H9 (cell line): ENCODE results near the gene NDUFA12. TPM values are rescaled to one million over a fixed set of nuclear protein-coding genes. Genes with fewer than 3 reads are reported as not detected.

Experiments used
- DNase-seq: peaks from one replicate; pipeline ENCODE4 v3.0.0-alpha.2; 2017
- H2AFZ ChIP-seq: one replicate; pipeline ENCODE4 v1.6.1; 2013; ENCODE audit warnings: mild to moderate bottlenecking, low read length, control low read depth, moderate library complexity
- H2AK5ac ChIP-seq: 2 replicates; pipeline ENCODE4 v1.6.1; 2013; ENCODE audit warnings: low read length, control low read depth, mixed read lengths; ENCODE audit not compliant: insufficient read length
- H2BK120ac ChIP-seq: one replicate; pipeline ENCODE4 v1.6.1; 2013; ENCODE audit warnings: low read depth, mild to moderate bottlenecking, low read length, control low read depth, inconsistent platforms; ENCODE audit not compliant: poor library complexity, severe bottlenecking
- H2BK12ac ChIP-seq: 2 replicates; pipeline ENCODE4 v1.6.1; 2013; ENCODE audit warnings: low read length, control low read depth, mixed read lengths, low read depth; ENCODE audit not compliant: insufficient read length
- H2BK15ac ChIP-seq: 2 replicates; pipeline ENCODE4 v1.6.1; 2013; ENCODE audit warnings: low read depth, low read length, control low read depth
- H2BK20ac ChIP-seq: one replicate; pipeline ENCODE4 v1.6.1; 2013; ENCODE audit warnings: low read depth, mild to moderate bottlenecking, low read length, control low read depth, inconsistent platforms; ENCODE audit not compliant: poor library complexity, severe bottlenecking
- H2BK5ac ChIP-seq: 2 replicates; pipeline ENCODE4 v1.6.1; 2013; ENCODE audit warnings: low read length, control low read depth, mixed read lengths; ENCODE audit not compliant: insufficient read length
- H3K14ac ChIP-seq: 2 replicates; pipeline ENCODE4 v1.6.1; 2013; ENCODE audit warnings: low read length, control low read depth; ENCODE audit not compliant: insufficient read depth
- H3K18ac ChIP-seq: 2 replicates; pipeline ENCODE4 v1.6.1; 2013; ENCODE audit warnings: low read depth, mild to moderate bottlenecking, mixed read lengths, low read length, control low read depth; ENCODE audit not compliant: insufficient read length
- H3K23ac ChIP-seq: 2 replicates; pipeline ENCODE4 v1.6.1; 2013; ENCODE audit warnings: low read length, control low read depth, mixed read lengths, low read depth; ENCODE audit not compliant: insufficient read length
- H3K23me2 ChIP-seq: 2 replicates; pipeline ENCODE4 v1.6.1; 2013; ENCODE audit warnings: low read depth, mild to moderate bottlenecking, mixed read lengths, low read length, control low read depth; ENCODE audit not compliant: insufficient read length, poor library complexity, severe bottlenecking
- H3K27ac ChIP-seq: 2 replicates; pipeline ENCODE4 v1.5.1; 2013; ENCODE audit warnings: low read length, control low read depth, mixed read lengths, low read depth; ENCODE audit not compliant: insufficient read length
- H3K27me3 ChIP-seq: 2 replicates; pipeline ENCODE4 v1.6.1; 2013; ENCODE audit warnings: low read length, control low read depth, inconsistent platforms; ENCODE audit not compliant: insufficient read depth
- H3K4ac ChIP-seq: 2 replicates; pipeline ENCODE4 v1.6.1; 2013; ENCODE audit warnings: low read depth, mild to moderate bottlenecking, control low read depth, inconsistent platforms, low read length, moderate library complexity
- H3K4me1 ChIP-seq: 2 replicates; pipeline ENCODE4 v1.6.1; 2013; ENCODE audit warnings: low read length, control low read depth, inconsistent platforms; ENCODE audit not compliant: insufficient read depth
- H3K4me2 ChIP-seq: 2 replicates; pipeline ENCODE4 v1.6.1; 2013; ENCODE audit warnings: low read length, control low read depth, mixed read lengths; ENCODE audit not compliant: insufficient read length, insufficient read depth
- H3K56ac ChIP-seq: 2 replicates; pipeline ENCODE4 v1.6.1; 2013; ENCODE audit warnings: low read depth, mild to moderate bottlenecking, mixed read lengths, low read length, control low read depth; ENCODE audit not compliant: insufficient read length
- H3K79me1 ChIP-seq: 2 replicates; pipeline ENCODE4 v1.6.1; 2013; ENCODE audit warnings: low read depth, mild to moderate bottlenecking, moderate library complexity, low read length, control low read depth, inconsistent platforms; ENCODE audit not compliant: insufficient read depth, poor library complexity, severe bottlenecking
- H3K79me2 ChIP-seq: 2 replicates; pipeline ENCODE4 v1.6.1; 2013; ENCODE audit warnings: low read length, control low read depth, inconsistent platforms; ENCODE audit not compliant: insufficient read depth
- H3K9ac ChIP-seq: 2 replicates; pipeline ENCODE4 v1.6.1; 2013; ENCODE audit warnings: low read length, control low read depth, mixed read lengths; ENCODE audit not compliant: insufficient read length; ENCODE audit errors: extremely low read depth
- H3K9me3 ChIP-seq: one replicate; pipeline ENCODE4 v1.6.1; 2013; ENCODE audit warnings: low read depth, low read length, inconsistent platforms; ENCODE audit not compliant: control insufficient read depth
- H3T11ph ChIP-seq: one replicate; pipeline ENCODE4 v1.6.1; 2013; ENCODE audit warnings: mild to moderate bottlenecking, low read length, control low read depth, inconsistent platforms
- H4K20me1 ChIP-seq: one replicate; pipeline ENCODE4 v1.6.1; 2013; ENCODE audit not compliant: control insufficient read depth, insufficient read length, insufficient read depth
- H4K5ac ChIP-seq: 2 replicates; pipeline ENCODE4 v1.6.1; 2013; ENCODE audit warnings: low read depth, mild to moderate bottlenecking, mixed read lengths, low read length, control low read depth; ENCODE audit not compliant: insufficient read length
- H4K8ac ChIP-seq: replicated peaks from 2 replicates; pipeline ENCODE4 v1.6.1; 2013; ENCODE audit warnings: low read length, control low read depth, mixed read lengths, low read depth; ENCODE audit not compliant: insufficient read length
- H4K91ac ChIP-seq: 2 replicates; pipeline ENCODE4 v1.6.1; 2013; ENCODE audit warnings: low read depth, mild to moderate bottlenecking, moderate library complexity, mixed read lengths, low read length, control low read depth; ENCODE audit not compliant: insufficient read length
- H3K27ac Mint-ChIP-seq, 3 experiments: 2 replicates in 2 of 3; 3 replicates in 1 of 3; pipeline ENCODE4 v1.8.0; 2020 to 2021; ENCODE audit warnings: mixed read lengths in 3 of 3, mild to moderate bottlenecking in 1 of 3, moderate library complexity in 1 of 3
- H3K27me3 Mint-ChIP-seq: 2 replicates; pipeline ENCODE4 v1.8.0; 2021; ENCODE audit warnings: low read depth, mild to moderate bottlenecking, moderate library complexity, mixed read lengths
- H3K36me3 Mint-ChIP-seq, 3 experiments: 2 replicates in 2 of 3; 3 replicates in 1 of 3; pipeline ENCODE4 v1.8.0; 2020 to 2021; ENCODE audit warnings: low read depth in 3 of 3, mixed read lengths in 3 of 3; ENCODE audit not compliant: insufficient read depth in 1 of 3
- H3K4me1 Mint-ChIP-seq, 2 experiments: 2 replicates each; pipeline ENCODE4 v1.8.0; 2020; ENCODE audit warnings: mixed read lengths in 2 of 2
- H3K4me3 Mint-ChIP-seq, 2 experiments: 2 replicates in 1 of 2; 3 replicates in 1 of 2; pipeline ENCODE4 v1.8.0; 2020 to 2021; ENCODE audit warnings: mild to moderate bottlenecking in 2 of 2, mixed read lengths in 2 of 2, moderate library complexity in 1 of 2
- H3K9me3 Mint-ChIP-seq, 2 experiments: 2 replicates in 1 of 2; 3 replicates in 1 of 2; pipeline ENCODE4 v1.8.0; 2020; ENCODE audit warnings: mild to moderate bottlenecking in 2 of 2, mixed read lengths in 2 of 2, moderate library complexity in 1 of 2
- CTCF ChIP-seq: fragments of 200-600 bp; sonication (generic); conservative IDR thresholded peaks from 3 replicates; pipeline ENCODE4 v1.8.0; 2021; ENCODE audit warnings: antibody characterized with exemption, mild to moderate bottlenecking
- WGBS: extraction: QIAGEN DNeasy Blood & Tissue Kit; methylation state at CpG from one replicate; pipeline ENCODE4 v1.1.7; 2013; ENCODE audit warnings: missing lambda C conversion rate, low lambda C conversion rate, mixed read lengths; ENCODE audit not compliant: insufficient read length; ENCODE audit errors: extremely low coverage; 5-methylcytosine and 5-hydroxymethylcytosine counted together
- total RNA-seq: library from RNA; stranded (reverse); gene quantifications from 2 replicates; pipeline ENCODE4 v1.2.1, GENCODE V29; 2021

NDUFA12 gene
- total RNA-seq, 1 experiment from 2014 or later, result 104 TPM

- Histone ChIP-seq H3K27ac (no peak overlapping the region), H2BK20ac (no peak overlapping the region), H4K5ac (no peak overlapping the region)
Observed at GRCh38 chr12:95051241-95051640, 47.7 kb upstream of the NDUFA12 start.

More at GRCh38 chr12:95051241-95051640, 47.7 kb upstream of the NDUFA12 start:
- Histone ChIP-seq H3K23ac (no peak overlapping the region), H3K23me2 (no peaks in the 10 kb centered on the region), H2AK5ac (no peak overlapping the region), H3K9me3 (no peaks in the 10 kb centered on the region), H2BK5ac (no peak overlapping the region), H3K79me1 (no peaks in the 10 kb centered on the region), H2BK12ac (no peak overlapping the region), H2BK120ac (no peak overlapping the region), H4K20me1 (no peaks in the 10 kb centered on the region), H3K4ac (no peak overlapping the region), H2AFZ (no peak overlapping the region), H3K14ac (no peak overlapping the region), H3T11ph (no peak overlapping the region), H3K27me3 (no peaks in the 10 kb centered on the region), H3K79me2 (no peaks in the 10 kb centered on the region; the same call in 1 of the 2 replicates), H3K4me2 (no peak overlapping the region), H4K8ac (no peak overlapping the region), H3K9ac (no peak overlapping the region), H3K56ac (no peak overlapping the region), H2BK15ac (no peak overlapping the region), H3K4me1 (no peaks in the 10 kb centered on the region), H4K91ac (no peak overlapping the region), H3K18ac (no peak overlapping the region)
- no peak overlapping the region for H3K4me3 Mint-ChIP-seq
- no peaks in the 10 kb centered on the region for H3K4me1 Mint-ChIP-seq
- no peaks in the 10 kb centered on the region for H3K27me3 Mint-ChIP-seq
- TF ChIP-seq CTCF, result no peak
- no peaks in the 10 kb centered on the region for H3K9me3 Mint-ChIP-seq
- H3K36me3 Mint-ChIP-seq, result peaks cover 25 to 72% (median 46%) of the 10 kb centered on the region in 3 experiments; a peak in 6 of 7 replicates
- no peak overlapping the region; a peak in 1 of 7 replicates for H3K27ac Mint-ChIP-seq
- no CpG with 5 or more reads among the region's 4 CpGs for WGBS
- no peak for DNase-seq
